Measurements from ENCODE around the gene GTSF1L.
A peak's percentile ranks its signal among the peaks of the same experiment; 100 is the strongest.

The GTSF1L gene

DNA sequence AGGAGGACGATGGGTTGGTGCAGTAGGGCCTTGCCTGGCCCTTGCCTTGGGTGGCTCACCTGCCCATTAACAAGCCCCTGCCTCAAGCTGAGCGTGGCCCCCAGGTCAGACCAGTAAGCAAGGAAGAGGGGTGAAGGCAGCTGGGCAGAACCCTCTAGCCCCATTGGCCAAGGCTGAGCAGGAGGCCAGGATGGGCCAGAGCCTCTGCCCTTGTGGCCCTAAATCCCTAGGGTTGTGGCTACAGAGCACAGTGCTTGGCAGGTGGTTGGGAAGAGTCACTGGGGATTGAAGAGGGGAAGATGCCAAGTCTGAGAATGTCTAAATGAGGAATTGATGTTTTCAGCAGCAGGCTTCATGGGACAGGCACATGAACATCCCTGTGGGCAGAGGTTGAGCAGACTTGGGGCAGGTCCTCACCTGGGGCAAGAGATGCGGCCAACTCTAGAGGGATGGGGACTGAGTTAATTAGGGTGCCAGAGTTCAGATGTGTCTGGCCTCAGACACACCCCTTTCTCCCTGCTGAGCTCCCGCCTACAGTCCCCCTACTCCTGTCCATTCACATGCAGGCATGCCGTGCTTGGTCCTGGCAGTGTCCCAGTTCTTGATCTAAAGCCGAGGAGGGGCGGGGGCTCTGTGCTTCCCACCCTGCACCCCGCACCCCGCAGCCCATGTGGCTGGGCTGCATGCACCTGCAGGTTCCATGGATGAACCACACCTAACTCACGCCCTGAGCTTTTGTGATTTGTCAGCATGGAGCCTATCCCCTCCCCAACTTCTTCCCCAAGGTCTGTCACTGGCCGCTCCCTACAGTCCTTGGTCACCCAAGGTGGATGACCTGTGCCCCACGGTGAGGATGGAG lies 9.8 kb downstream of the GTSF1L start:
- no peak for DNase-seq (ENCODE audit: low spot score)

DNA sequence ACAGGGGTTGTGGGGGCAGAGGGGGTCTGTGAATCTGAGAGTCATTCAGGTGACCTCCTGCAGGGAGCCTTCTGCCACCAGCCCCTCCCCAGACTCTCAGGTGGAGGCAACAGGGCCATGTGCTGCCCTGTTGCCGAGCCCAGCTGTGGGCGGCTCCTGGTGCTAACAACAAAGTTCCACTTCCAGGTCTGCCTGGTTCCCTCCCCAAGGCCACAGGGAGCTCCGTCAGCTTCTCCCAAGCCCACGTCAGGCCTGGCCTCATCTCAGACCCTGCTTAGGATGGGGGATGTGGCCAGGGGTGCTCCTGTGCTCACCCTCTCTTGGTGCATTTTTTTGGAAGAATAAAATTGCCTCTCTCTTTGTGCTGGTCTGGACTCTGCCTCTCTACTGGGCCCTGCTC lies 10.7 kb downstream of the GTSF1L start:
- no peak for DNase-seq (ENCODE audit: low spot score)

GRCh38 chr20:43715511-43715910 lies 11.3 kb downstream of the GTSF1L start:
- no peak for DNase-seq (ENCODE audit: low spot score)

GRCh38 chr20:43715044-43715443 lies 11.8 kb downstream of the GTSF1L start:
- no peak for DNase-seq (ENCODE audit: low spot score)

- DNase-seq (ENCODE audit: low spot score): no peak
Observed at GRCh38 chr20:43711098-43711654, 15.6 kb downstream of the GTSF1L start.

GRCh38 chr20:43710370-43711044 lies 16.3 kb downstream of the GTSF1L start:
- DNase-seq (ENCODE audit: low spot score): no peak

DNA sequence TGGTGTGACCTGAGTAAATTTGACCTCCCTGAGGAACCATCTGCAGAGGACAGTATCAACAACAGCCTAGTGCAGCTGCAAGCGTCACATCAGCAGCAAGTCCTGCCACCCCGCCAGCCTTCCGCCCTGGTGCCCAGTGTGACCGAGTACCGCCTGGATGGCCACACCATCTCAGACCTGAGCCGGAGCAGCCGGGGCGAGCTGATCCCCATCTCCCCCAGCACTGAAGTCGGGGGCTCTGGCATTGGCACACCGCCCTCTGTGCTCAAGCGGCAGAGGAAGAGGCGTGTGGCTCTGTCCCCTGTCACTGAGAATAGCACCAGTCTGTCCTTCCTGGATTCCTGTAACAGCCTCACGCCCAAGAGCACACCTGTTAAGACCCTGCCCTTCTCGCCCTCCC lies 24.3 kb downstream of the GTSF1L start:
- no peak for DNase-seq (ENCODE audit: low spot score)

DNA sequence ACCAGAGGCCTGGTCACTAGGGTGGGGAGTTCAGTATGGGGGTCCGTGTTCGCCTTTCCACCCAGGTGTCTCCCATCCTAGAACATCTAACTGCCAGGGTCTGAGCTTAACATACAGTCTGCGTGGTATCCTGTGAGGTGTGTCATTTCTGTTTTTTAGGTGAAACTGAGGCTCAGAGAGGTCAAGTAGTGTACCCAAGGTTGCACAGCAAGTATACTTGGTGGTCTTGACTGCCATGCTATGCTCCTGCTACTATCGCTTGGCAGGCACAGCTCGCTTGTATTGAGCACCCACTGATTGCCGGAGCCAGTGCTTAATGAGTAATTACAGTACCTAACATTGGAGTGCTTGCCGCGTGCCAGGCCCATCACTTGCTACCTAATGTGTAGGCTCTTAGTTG lies 26.2 kb downstream of the GTSF1L start:
- DNase-seq (ENCODE audit: low spot score): no peak

- DNase-seq (ENCODE audit: low spot score): no peak
Observed at GRCh38 chr20:43699941-43700565, 26.7 kb downstream of the GTSF1L start.

GRCh38 chr20:43695571-43695970 lies 31.2 kb downstream of the GTSF1L start:
- DNase-seq (ENCODE audit: low spot score): no peak

- no peak for DNase-seq (ENCODE audit: low spot score)
Observed at GRCh38 chr20:43694763-43695162, 32.0 kb downstream of the GTSF1L start.

GRCh38 chr20:43691928-43692524 lies 34.8 kb downstream of the GTSF1L start:
- DNase-seq (ENCODE audit: low spot score): peak; percentile 71

- DNase-seq (ENCODE audit: low spot score): no peak
Observed at GRCh38 chr20:43690943-43691598, 35.7 kb downstream of the GTSF1L start.

- no peak for DNase-seq (ENCODE audit: low spot score)
Observed at GRCh38 chr20:43689165-43689564, 37.6 kb downstream of the GTSF1L start.

DNA sequence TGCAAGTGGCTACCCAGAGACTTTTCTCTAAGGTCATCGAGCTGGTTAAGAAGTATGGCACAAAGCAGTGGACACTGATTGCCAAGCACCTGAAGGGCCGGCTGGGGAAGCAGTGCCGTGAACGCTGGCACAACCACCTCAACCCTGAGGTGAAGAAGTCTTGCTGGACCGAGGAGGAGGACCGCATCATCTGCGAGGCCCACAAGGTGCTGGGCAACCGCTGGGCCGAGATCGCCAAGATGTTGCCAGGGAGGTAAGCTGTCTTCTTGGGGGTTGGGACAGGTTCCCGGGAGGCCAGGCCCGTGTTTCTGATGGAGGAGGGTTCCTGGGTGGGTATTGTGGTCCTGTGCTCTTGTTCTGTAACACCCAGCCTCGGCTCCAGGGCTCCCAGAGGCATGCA lies 40.0 kb downstream of the GTSF1L start:
- no peak for DNase-seq (ENCODE audit: low spot score)

DNA sequence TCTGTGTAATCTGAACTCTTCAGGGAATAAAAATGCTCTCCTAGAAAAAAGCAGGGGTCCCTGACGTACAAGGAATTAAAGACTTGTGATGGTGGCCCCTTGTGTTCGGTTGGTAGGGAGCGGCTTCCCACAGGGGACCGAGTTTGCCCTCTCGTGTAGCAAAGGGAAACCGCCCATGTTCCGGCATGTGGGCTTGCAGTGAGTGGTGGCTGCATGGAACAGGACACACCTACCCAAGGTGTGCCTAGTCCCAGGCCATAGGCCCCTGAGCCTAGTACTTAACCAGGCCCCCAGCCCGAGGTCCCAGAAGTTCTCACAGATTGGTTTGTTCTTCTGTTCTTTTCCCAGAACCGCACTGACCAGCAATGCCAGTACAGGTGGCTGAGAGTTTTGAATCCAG lies 44.4 kb downstream of the GTSF1L start:
- no peak for DNase-seq (ENCODE audit: low spot score)

- no peak for DNase-seq (ENCODE audit: low spot score)
Observed at GRCh38 chr20:43681991-43682410, 44.8 kb downstream of the GTSF1L start.

- no peak for DNase-seq (ENCODE audit: low spot score)
Observed at GRCh38 chr20:43681468-43681942, 45.3 kb downstream of the GTSF1L start.

GRCh38 chr20:43680981-43681380 lies 45.8 kb downstream of the GTSF1L start:
- DNase-seq (ENCODE audit: low spot score): no peak

DNA sequence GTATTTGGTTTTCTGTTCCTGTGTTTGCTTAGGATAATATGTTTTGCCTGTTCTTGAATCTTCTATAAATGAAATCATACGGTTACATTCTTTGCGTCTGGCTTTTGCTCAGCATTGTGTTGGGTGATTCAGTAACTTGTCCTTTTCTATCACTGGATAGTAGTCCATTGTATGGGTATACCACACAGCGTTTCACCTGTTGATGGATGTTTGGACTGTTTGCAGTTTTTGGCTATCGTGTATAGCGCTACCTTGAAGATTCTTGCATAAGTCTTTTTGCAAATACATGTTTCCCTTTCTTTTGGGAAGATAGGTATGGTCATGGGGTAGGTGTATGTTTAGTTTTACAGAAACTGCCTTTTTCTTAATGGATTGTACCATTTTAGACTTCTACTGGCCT lies 50.4 kb downstream of the GTSF1L start:
- no peak for DNase-seq (ENCODE audit: low spot score)
